Measurements from ENCODE around the gene MLANA.

DNA sequence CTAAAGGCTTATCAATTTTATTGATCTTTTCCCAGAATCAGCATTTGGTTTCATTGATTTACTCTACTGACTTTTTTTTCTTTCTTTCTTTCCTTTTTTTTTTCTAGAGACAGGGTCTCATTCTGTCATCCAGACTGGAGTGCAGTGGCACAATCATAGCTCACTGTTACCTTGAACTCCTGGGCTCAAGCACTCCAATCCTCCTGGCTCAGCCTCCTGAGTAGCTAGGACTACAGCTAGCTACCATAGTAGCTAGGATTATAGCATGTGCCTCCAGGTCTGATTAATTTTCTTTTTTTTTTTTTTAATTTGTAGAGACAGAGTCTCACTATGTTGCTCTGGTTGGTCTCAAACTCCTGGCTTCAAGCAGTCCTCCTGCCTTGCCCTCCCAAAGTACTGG lies 11.7 kb downstream of the MLANA start:
- TF ChIP-seq ZNF274 (IDR thresholded peaks at IDR 0.05; ENCODE audit: low read depth, low read length) (no peak), YY1 (IDR thresholded peaks at IDR 0.05; ENCODE audit: insufficient read depth, insufficient read length) (no peak)

Data from NT2/D1 (cell line).